Adipocyte (in vitro differentiated cells): ENCODE measurements around the gene FAM20B.
"Not testable (repeated sequence)": the region's sequence is repeated elsewhere in the genome, so short reads cannot be mapped to it uniquely, and the experiment has no call there.

Experiments
- DNase-seq: peaks from one replicate; pipeline ENCODE4 v3.0.0-alpha.2; 2015; ENCODE audit warnings: low read depth
- H3K27me3 ChIP-seq: replicated peaks from 2 replicates; pipeline ENCODE4 v1.7.0; 2013; ENCODE audit warnings: mild to moderate bottlenecking, low read length, moderate library complexity; ENCODE audit not compliant: control insufficient read depth, insufficient read depth
- H3K36me3 ChIP-seq: 2 replicates; pipeline ENCODE4 v1.7.0; 2013; ENCODE audit warnings: low read length, mild to moderate bottlenecking, moderate library complexity; ENCODE audit not compliant: control insufficient read depth, insufficient read depth, severe bottlenecking
- H3K4me1 ChIP-seq: 2 replicates; pipeline ENCODE4 v1.7.0; 2013; ENCODE audit warnings: mild to moderate bottlenecking, low read length, moderate library complexity; ENCODE audit not compliant: control insufficient read depth, insufficient read depth
- H3K4me3 ChIP-seq: 2 replicates; pipeline ENCODE4 v1.7.0; 2013; ENCODE audit warnings: mild to moderate bottlenecking, low read length, moderate library complexity
- H3K9ac ChIP-seq: 2 replicates; pipeline ENCODE4 v1.7.0; 2013; ENCODE audit warnings: mild to moderate bottlenecking, low read length, moderate library complexity
- H3K9me3 ChIP-seq: 2 replicates; pipeline ENCODE4 v1.7.0; 2013; ENCODE audit warnings: mild to moderate bottlenecking, low read length, moderate library complexity; ENCODE audit not compliant: control insufficient read depth

The FAM20B gene

GRCh38 chr1:179039502-179040174, 13.9 kb downstream of the FAM20B start:
- H3K36me3 ChIP-seq, H3K9ac ChIP-seq, DNase-seq, H3K9me3 ChIP-seq, H3K27me3 ChIP-seq, H3K4me3 ChIP-seq: not testable (repeated sequence)
- peaks cover 34% of the 10 kb centered on the region for H3K4me1 ChIP-seq

GRCh38 chr1:179040175-179040551, 14.5 kb downstream of the FAM20B start:
- not testable (repeated sequence) for H3K9ac ChIP-seq, H3K9me3 ChIP-seq, H3K4me3 ChIP-seq, H3K36me3 ChIP-seq, DNase-seq, H3K27me3 ChIP-seq
- H3K4me1 ChIP-seq, result peaks cover 28% of the 10 kb centered on the region

GRCh38 chr1:179042087-179042486, 16.4 kb downstream of the FAM20B start:
- no peaks in the 10 kb centered on the region for H3K27me3 ChIP-seq
- peaks cover 22% of the 10 kb centered on the region for H3K4me1 ChIP-seq
- no peaks in the 10 kb centered on the region for H3K9me3 ChIP-seq
- no peaks in the 10 kb centered on the region for H3K36me3 ChIP-seq
- no peak for DNase-seq
- H3K9ac ChIP-seq, result no peak overlapping the region
- H3K4me3 ChIP-seq, result no peak overlapping the region

GRCh38 chr1:179042700-179043099, 17.0 kb downstream of the FAM20B start:
- H3K36me3 ChIP-seq, result no peaks in the 10 kb centered on the region
- DNase-seq, result no peak
- no peak overlapping the region for H3K4me3 ChIP-seq
- H3K9ac ChIP-seq, result no peak overlapping the region
- H3K27me3 ChIP-seq, result no peaks in the 10 kb centered on the region
- H3K9me3 ChIP-seq, result no peaks in the 10 kb centered on the region
- H3K4me1 ChIP-seq, result peaks cover 20% of the 10 kb centered on the region

GRCh38 chr1:179043266-179043665, 17.6 kb downstream of the FAM20B start:
- Histone ChIP-seq H3K4me1 (peaks cover 17% of the 10 kb centered on the region), H3K9ac (no peak overlapping the region)
- DNase-seq, result no peak

GRCh38 chr1:179043907-179044306, 18.2 kb downstream of the FAM20B start:
- no peak for DNase-seq
- Histone ChIP-seq H3K27me3 (no peaks in the 10 kb centered on the region), H3K9me3 (no peaks in the 10 kb centered on the region), H3K36me3 (peaks cover 3% of the 10 kb centered on the region), H3K4me1 (peaks cover 11% of the 10 kb centered on the region), H3K9ac (no peak overlapping the region), H3K4me3 (no peak overlapping the region)

More at GRCh38 chr1:179043266-179043665, 17.6 kb downstream of the FAM20B start:
- Histone ChIP-seq H3K9me3 (no peaks in the 10 kb centered on the region), H3K27me3 (no peaks in the 10 kb centered on the region), H3K4me3 (no peak overlapping the region), H3K36me3 (peaks cover 2% of the 10 kb centered on the region)

- peaks cover 5% of the 10 kb centered on the region for H3K4me1 ChIP-seq
- H3K9ac ChIP-seq, result no peak overlapping the region
- H3K4me3 ChIP-seq, result no peak overlapping the region
- DNase-seq, result no peak
- H3K27me3 ChIP-seq, result no peaks in the 10 kb centered on the region
- H3K36me3 ChIP-seq, result peaks cover 16% of the 10 kb centered on the region
- H3K9me3 ChIP-seq, result no peaks in the 10 kb centered on the region
Measured at GRCh38 chr1:179046808-179047635, 21.3 kb downstream of the FAM20B start.

GRCh38 chr1:179047636-179047997, 21.9 kb downstream of the FAM20B start:
- peaks cover 18% of the 10 kb centered on the region for H3K36me3 ChIP-seq
- no peaks in the 10 kb centered on the region for H3K27me3 ChIP-seq
- peaks cover 5% of the 10 kb centered on the region for H3K4me1 ChIP-seq
- DNase-seq, result no peak
- no peak overlapping the region for H3K9ac ChIP-seq
- no peak overlapping the region for H3K4me3 ChIP-seq
- no peaks in the 10 kb centered on the region for H3K9me3 ChIP-seq

GRCh38 chr1:179048339-179049124, 22.8 kb downstream of the FAM20B start:
- H3K4me3 ChIP-seq, result no peak overlapping the region
- H3K4me1 ChIP-seq, result peaks cover 5% of the 10 kb centered on the region
- H3K27me3 ChIP-seq, result no peaks in the 10 kb centered on the region

GRCh38 chr1:179052776-179053175, 27.1 kb downstream of the FAM20B start:
- no peaks in the 10 kb centered on the region for H3K9me3 ChIP-seq
- peaks cover 3% of the 10 kb centered on the region for H3K4me1 ChIP-seq
- H3K4me3 ChIP-seq, result no peak overlapping the region
- no peaks in the 10 kb centered on the region for H3K27me3 ChIP-seq
- peaks cover 50% of the 10 kb centered on the region for H3K36me3 ChIP-seq
- no peak for DNase-seq
- no peak overlapping the region for H3K9ac ChIP-seq

More at GRCh38 chr1:179048339-179049124, 22.8 kb downstream of the FAM20B start:
- DNase-seq, result no peak
- Histone ChIP-seq H3K36me3 (peaks cover 23% of the 10 kb centered on the region), H3K9ac (no peak overlapping the region), H3K9me3 (no peaks in the 10 kb centered on the region)

- H3K4me1 ChIP-seq, result peaks cover 10% of the 10 kb centered on the region
- no peak for DNase-seq
- H3K4me3 ChIP-seq, result no peak overlapping the region
- no peaks in the 10 kb centered on the region for H3K9me3 ChIP-seq
- H3K36me3 ChIP-seq, result peaks cover 47% of the 10 kb centered on the region
- no peaks in the 10 kb centered on the region for H3K27me3 ChIP-seq
- H3K9ac ChIP-seq, result no peak overlapping the region
Measured at GRCh38 chr1:179053486-179053885, 27.8 kb downstream of the FAM20B start.
